ENCODE measurements around the gene PTRH1.

DNA sequence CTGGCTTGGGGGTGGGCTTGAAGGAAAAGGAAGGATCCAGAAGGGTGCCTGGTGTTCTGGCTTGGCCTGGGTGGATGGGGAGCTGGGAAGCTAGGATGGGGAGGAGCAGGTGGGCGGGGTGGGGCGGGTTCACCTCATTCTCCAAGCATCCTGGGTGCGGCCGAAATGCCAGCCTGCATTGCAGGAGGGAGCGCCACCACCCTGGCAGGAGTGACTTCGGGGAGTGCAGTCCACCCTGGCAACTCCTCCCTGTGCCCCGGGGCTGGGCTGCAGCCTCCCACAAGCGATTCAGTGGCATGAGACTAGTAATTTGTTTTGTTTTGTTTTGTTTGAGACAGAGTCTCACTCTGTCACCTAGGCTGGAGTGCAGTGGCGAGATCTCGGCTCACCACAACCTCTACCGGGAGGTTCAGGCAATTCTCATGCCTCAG is 5.9 kb upstream of the PTRH1 start:
- TF ChIP-seq, protein P1, sequence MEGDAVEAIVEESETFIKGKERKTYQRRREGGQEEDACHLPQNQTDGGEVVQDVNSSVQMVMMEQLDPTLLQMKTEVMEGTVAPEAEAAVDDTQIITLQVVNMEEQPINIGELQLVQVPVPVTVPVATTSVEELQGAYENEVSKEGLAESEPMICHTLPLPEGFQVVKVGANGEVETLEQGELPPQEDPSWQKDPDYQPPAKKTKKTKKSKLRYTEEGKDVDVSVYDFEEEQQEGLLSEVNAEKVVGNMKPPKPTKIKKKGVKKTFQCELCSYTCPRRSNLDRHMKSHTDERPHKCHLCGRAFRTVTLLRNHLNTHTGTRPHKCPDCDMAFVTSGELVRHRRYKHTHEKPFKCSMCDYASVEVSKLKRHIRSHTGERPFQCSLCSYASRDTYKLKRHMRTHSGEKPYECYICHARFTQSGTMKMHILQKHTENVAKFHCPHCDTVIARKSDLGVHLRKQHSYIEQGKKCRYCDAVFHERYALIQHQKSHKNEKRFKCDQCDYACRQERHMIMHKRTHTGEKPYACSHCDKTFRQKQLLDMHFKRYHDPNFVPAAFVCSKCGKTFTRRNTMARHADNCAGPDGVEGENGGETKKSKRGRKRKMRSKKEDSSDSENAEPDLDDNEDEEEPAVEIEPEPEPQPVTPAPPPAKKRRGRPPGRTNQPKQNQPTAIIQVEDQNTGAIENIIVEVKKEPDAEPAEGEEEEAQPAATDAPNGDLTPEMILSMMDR (IDR thresholded peaks at IDR 0.05 in 2 of 3, conservative IDR thresholded peaks at IDR 0.05 in 1 of 3; ENCODE audit: borderline replicate concordance in 1 of 3, insufficient read depth in 1 of 3, low read depth in 2 of 3, low read length in 2 of 3) = no peak
- TF ChIP-seq POLR2A (IDR thresholded peaks at IDR 0.05; ENCODE audit: borderline replicate concordance, extremely low read depth, insufficient read depth, insufficient read length) (no peak), POLR2AphosphoS5 (IDR thresholded peaks at IDR 0.05; ENCODE audit: low read depth, low read length) (peak; percentile 61), ZFX (IDR thresholded peaks at IDR 0.05) (no peak), EGR1 (IDR thresholded peaks at IDR 0.05; ENCODE audit: low read depth) (no peak), YY1 (IDR thresholded peaks at IDR 0.05; ENCODE audit: extremely low read depth, insufficient replicate concordance, low read depth, low read length) (no peak), CEBPB (IDR thresholded peaks at IDR 0.05; ENCODE audit: low read depth) (no peak), SRF (IDR thresholded peaks at IDR 0.05; ENCODE audit: low read depth) (no peak), SIN3A (IDR thresholded peaks at IDR 0.05; ENCODE audit: low read depth) (no peak)
- TF ChIP-seq, protein P2, sequence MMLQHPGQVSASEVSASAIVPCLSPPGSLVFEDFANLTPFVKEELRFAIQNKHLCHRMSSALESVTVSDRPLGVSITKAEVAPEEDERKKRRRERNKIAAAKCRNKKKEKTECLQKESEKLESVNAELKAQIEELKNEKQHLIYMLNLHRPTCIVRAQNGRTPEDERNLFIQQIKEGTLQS (IDR thresholded peaks at IDR 0.05) = no peak
- TF ChIP-seq, protein P3, sequence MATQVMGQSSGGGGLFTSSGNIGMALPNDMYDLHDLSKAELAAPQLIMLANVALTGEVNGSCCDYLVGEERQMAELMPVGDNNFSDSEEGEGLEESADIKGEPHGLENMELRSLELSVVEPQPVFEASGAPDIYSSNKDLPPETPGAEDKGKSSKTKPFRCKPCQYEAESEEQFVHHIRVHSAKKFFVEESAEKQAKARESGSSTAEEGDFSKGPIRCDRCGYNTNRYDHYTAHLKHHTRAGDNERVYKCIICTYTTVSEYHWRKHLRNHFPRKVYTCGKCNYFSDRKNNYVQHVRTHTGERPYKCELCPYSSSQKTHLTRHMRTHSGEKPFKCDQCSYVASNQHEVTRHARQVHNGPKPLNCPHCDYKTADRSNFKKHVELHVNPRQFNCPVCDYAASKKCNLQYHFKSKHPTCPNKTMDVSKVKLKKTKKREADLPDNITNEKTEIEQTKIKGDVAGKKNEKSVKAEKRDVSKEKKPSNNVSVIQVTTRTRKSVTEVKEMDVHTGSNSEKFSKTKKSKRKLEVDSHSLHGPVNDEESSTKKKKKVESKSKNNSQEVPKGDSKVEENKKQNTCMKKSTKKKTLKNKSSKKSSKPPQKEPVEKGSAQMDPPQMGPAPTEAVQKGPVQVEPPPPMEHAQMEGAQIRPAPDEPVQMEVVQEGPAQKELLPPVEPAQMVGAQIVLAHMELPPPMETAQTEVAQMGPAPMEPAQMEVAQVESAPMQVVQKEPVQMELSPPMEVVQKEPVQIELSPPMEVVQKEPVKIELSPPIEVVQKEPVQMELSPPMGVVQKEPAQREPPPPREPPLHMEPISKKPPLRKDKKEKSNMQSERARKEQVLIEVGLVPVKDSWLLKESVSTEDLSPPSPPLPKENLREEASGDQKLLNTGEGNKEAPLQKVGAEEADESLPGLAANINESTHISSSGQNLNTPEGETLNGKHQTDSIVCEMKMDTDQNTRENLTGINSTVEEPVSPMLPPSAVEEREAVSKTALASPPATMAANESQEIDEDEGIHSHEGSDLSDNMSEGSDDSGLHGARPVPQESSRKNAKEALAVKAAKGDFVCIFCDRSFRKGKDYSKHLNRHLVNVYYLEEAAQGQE (IDR thresholded peaks at IDR 0.05; ENCODE audit: low read depth) = no peak
- TF ChIP-seq, protein P4, sequence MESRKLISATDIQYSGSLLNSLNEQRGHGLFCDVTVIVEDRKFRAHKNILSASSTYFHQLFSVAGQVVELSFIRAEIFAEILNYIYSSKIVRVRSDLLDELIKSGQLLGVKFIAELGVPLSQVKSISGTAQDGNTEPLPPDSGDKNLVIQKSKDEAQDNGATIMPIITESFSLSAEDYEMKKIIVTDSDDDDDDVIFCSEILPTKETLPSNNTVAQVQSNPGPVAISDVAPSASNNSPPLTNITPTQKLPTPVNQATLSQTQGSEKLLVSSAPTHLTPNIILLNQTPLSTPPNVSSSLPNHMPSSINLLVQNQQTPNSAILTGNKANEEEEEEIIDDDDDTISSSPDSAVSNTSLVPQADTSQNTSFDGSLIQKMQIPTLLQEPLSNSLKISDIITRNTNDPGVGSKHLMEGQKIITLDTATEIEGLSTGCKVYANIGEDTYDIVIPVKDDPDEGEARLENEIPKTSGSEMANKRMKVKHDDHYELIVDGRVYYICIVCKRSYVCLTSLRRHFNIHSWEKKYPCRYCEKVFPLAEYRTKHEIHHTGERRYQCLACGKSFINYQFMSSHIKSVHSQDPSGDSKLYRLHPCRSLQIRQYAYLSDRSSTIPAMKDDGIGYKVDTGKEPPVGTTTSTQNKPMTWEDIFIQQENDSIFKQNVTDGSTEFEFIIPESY (IDR thresholded peaks at IDR 0.05; ENCODE audit: extremely low read depth, insufficient replicate concordance, low read length) = no peak
